Ovary (tissue), 3 donors: ENCODE measurements around the gene TBC1D5.

Source experiments
- CTCF ChIP-seq, 3 donors: fragments of 450-650 bp in 2 of 3; fragments of 200-600 bp in 1 of 3; IDR thresholded peaks; one replicate each; pipeline versions ENCODE4 v1.5.1 to v1.8.0; 2016 to 2022; ENCODE audit warnings: antibody characterized with exemption in 3 of 3, mild to moderate bottlenecking in 1 of 3
- EP300 ChIP-seq: sonication (generic); formaldehyde crosslinking; IDR thresholded peaks from one replicate; pipeline ENCODE4 v1.6.1; 2017; ENCODE audit warnings: antibody characterized with exemption
- POLR2A ChIP-seq: fragments of 450-650 bp; IDR thresholded peaks from one replicate; pipeline ENCODE4 v1.6.1; 2017; ENCODE audit warnings: antibody characterized with exemption, mild to moderate bottlenecking, moderate library complexity
- donor health status: DM: no; HTN: no; CAD: no.

GRCh38 chr3:17304969-17305368, 437.5 kb downstream of the TBC1D5 start:
- no peak for TF ChIP-seq CTCF (IDR thresholded peaks at IDR 0.05)
- no peak for TF ChIP-seq POLR2A
- TF ChIP-seq EP300: no peak
